Tibial nerve (tissue), 4 donors: Measurements from ENCODE around the gene LYRM4.

Experiments
- CTCF ChIP-seq, 5 experiments: fragments of 200-600 bp in 3 of 5; fragments of 450-650 bp in 2 of 5; sonication (generic) in 3 of 5; IDR thresholded peaks; one replicate each; pipeline ENCODE4 v1.5.1; 2016 to 2019; ENCODE audit warnings: antibody characterized with exemption in 5 of 5, mild to moderate bottlenecking in 3 of 5, moderate library complexity in 2 of 5
- EP300 ChIP-seq, 2 donors: sonication (generic); formaldehyde crosslinking; IDR thresholded peaks; one replicate each; pipeline ENCODE4 v1.6.1; 2017; ENCODE audit warnings: antibody characterized with exemption in 2 of 2, mild to moderate bottlenecking in 1 of 2
- POLR2A ChIP-seq, 2 donors: fragments of 450-650 bp; IDR thresholded peaks; one replicate each; pipeline ENCODE4 v1.6.1; 2017; ENCODE audit warnings: antibody characterized with exemption in 2 of 2, mild to moderate bottlenecking in 2 of 2, moderate library complexity in 2 of 2

GRCh38 chr6:5305968-5306626, 45.3 kb upstream of the LYRM4 start:
- TF ChIP-seq POLR2A (IDR thresholded peaks at IDR 0.05), result no peak
- TF ChIP-seq CTCF (IDR thresholded peaks at IDR 0.05), result no peak
- TF ChIP-seq EP300 (IDR thresholded peaks at IDR 0.05), result no peak
